Mesenchymal stem cell (in vitro differentiated cells and primary cell): ENCODE measurements around the gene CLIC4.

Experiments used
- DNase-seq: peaks from one replicate; pipeline ENCODE4 v3.0.0-alpha.2; 2013
- H2AFZ ChIP-seq: one replicate; pipeline ENCODE4 v1.6.1; 2013; ENCODE audit warnings: low read depth, mild to moderate bottlenecking, control low read depth, inconsistent platforms, low read length, moderate library complexity
- H2AK5ac ChIP-seq: 2 replicates; pipeline ENCODE4 v1.6.1; 2013; ENCODE audit warnings: low read length, moderate library complexity, mild to moderate bottlenecking, inconsistent platforms; ENCODE audit not compliant: severe bottlenecking
- H2BK120ac ChIP-seq: one replicate; pipeline ENCODE4 v1.6.1; 2013; ENCODE audit warnings: low read depth, mild to moderate bottlenecking, inconsistent platforms, low read length, moderate library complexity
- H2BK12ac ChIP-seq, 2 experiments: one replicate each; pipeline ENCODE4 v1.6.1; 2013; ENCODE audit warnings: inconsistent platforms in 2 of 2, low read length in 2 of 2, mild to moderate bottlenecking in 2 of 2, moderate library complexity in 2 of 2, control low read depth in 1 of 2
- H2BK15ac ChIP-seq: one replicate; pipeline ENCODE4 v1.6.1; 2013; ENCODE audit warnings: mild to moderate bottlenecking, low read depth, inconsistent platforms; ENCODE audit not compliant: poor library complexity, severe bottlenecking
- H2BK5ac ChIP-seq: 2 replicates; pipeline ENCODE4 v1.6.1; 2013; ENCODE audit warnings: low read depth, mild to moderate bottlenecking, low read length, control low read depth, inconsistent platforms; ENCODE audit not compliant: poor library complexity, severe bottlenecking
- H3K14ac ChIP-seq, 2 experiments: one replicate each; pipeline ENCODE4 v1.6.1; 2013; ENCODE audit warnings: inconsistent platforms in 2 of 2, low read length in 2 of 2, control low read depth in 1 of 2, mild to moderate bottlenecking in 1 of 2, moderate library complexity in 1 of 2
- H3K18ac ChIP-seq, 2 experiments: one replicate each; pipeline ENCODE4 v1.6.1; 2013; ENCODE audit warnings: inconsistent platforms in 2 of 2, low read length in 2 of 2, control low read depth in 1 of 2, low read depth in 1 of 2, mild to moderate bottlenecking in 1 of 2
- H3K23ac ChIP-seq, 2 experiments: one replicate each; pipeline ENCODE4 v1.6.1; 2013; ENCODE audit warnings: inconsistent platforms in 2 of 2, low read length in 2 of 2, mild to moderate bottlenecking in 2 of 2, moderate library complexity in 2 of 2, control low read depth in 1 of 2
- H3K27ac ChIP-seq: 2 replicates; pipeline ENCODE4 v1.5.1; 2013; ENCODE audit warnings: mild to moderate bottlenecking, moderate library complexity, low read length, control low read depth, inconsistent platforms; ENCODE audit not compliant: poor library complexity, severe bottlenecking
- H3K27me3 ChIP-seq, 2 experiments: 2 replicates each; pipeline versions ENCODE4 v1.6.1 to v1.7.0; 2013; ENCODE audit warnings: low read length in 2 of 2, mild to moderate bottlenecking in 2 of 2, moderate library complexity in 2 of 2, control low read depth in 1 of 2, inconsistent platforms in 1 of 2; ENCODE audit not compliant: control insufficient read depth in 1 of 2, insufficient read depth in 1 of 2
- H3K36me3 ChIP-seq, 2 experiments: 2 replicates each; pipeline versions ENCODE4 v1.6.1 to v1.7.0; 2013; ENCODE audit warnings: low read length in 2 of 2, control low read depth in 1 of 2, inconsistent platforms in 1 of 2, low read depth in 1 of 2, mild to moderate bottlenecking in 1 of 2; ENCODE audit not compliant: insufficient read depth in 2 of 2, control insufficient read depth in 1 of 2
- H3K4ac ChIP-seq, 2 experiments: one replicate each; pipeline ENCODE4 v1.6.1; 2013; ENCODE audit warnings: inconsistent platforms in 2 of 2, low read length in 2 of 2, mild to moderate bottlenecking in 2 of 2, moderate library complexity in 2 of 2, control low read depth in 1 of 2, low read depth in 1 of 2
- H3K4me1 ChIP-seq: 2 replicates; pipeline ENCODE4 v1.6.1; 2013; ENCODE audit warnings: low read depth, low read length, control low read depth; ENCODE audit not compliant: control insufficient read depth, insufficient read depth
- H3K4me2 ChIP-seq: 2 replicates; pipeline ENCODE4 v1.6.1; 2013; ENCODE audit warnings: low read length, mild to moderate bottlenecking, inconsistent platforms; ENCODE audit not compliant: poor library complexity, severe bottlenecking
- H3K4me3 ChIP-seq, 2 experiments: 2 replicates each; pipeline versions ENCODE4 v1.5.1 to v1.7.0; 2013; ENCODE audit warnings: low read length in 2 of 2, mild to moderate bottlenecking in 2 of 2, control low read depth in 1 of 2, low read depth in 1 of 2; ENCODE audit not compliant: insufficient read depth in 1 of 2
- H3K79me1 ChIP-seq: replicated peaks from 2 replicates; pipeline ENCODE4 v1.6.1; 2013; ENCODE audit warnings: mild to moderate bottlenecking, control low read depth, low read length, inconsistent platforms; ENCODE audit not compliant: poor library complexity, severe bottlenecking
- H3K9ac ChIP-seq: 2 replicates; pipeline ENCODE4 v1.7.0; 2013; ENCODE audit warnings: mild to moderate bottlenecking, low read length, moderate library complexity
- H3K9me3 ChIP-seq: 2 replicates; pipeline ENCODE4 v1.7.0; 2013; ENCODE audit warnings: mild to moderate bottlenecking, low read length; ENCODE audit not compliant: control insufficient read depth
- H4K8ac ChIP-seq: one replicate; pipeline ENCODE4 v1.6.1; 2013; ENCODE audit warnings: inconsistent platforms, mild to moderate bottlenecking, low read length, moderate library complexity
- H4K91ac ChIP-seq: one replicate; pipeline ENCODE4 v1.6.1; 2013; ENCODE audit warnings: mild to moderate bottlenecking, low read length, inconsistent platforms
- WGBS: methylation state at CpG from one replicate; pipeline ENCODE4 v1.1.7; 2013; ENCODE audit warnings: mixed read lengths; 5-methylcytosine and 5-hydroxymethylcytosine counted together

The CLIC4 gene

DNA sequence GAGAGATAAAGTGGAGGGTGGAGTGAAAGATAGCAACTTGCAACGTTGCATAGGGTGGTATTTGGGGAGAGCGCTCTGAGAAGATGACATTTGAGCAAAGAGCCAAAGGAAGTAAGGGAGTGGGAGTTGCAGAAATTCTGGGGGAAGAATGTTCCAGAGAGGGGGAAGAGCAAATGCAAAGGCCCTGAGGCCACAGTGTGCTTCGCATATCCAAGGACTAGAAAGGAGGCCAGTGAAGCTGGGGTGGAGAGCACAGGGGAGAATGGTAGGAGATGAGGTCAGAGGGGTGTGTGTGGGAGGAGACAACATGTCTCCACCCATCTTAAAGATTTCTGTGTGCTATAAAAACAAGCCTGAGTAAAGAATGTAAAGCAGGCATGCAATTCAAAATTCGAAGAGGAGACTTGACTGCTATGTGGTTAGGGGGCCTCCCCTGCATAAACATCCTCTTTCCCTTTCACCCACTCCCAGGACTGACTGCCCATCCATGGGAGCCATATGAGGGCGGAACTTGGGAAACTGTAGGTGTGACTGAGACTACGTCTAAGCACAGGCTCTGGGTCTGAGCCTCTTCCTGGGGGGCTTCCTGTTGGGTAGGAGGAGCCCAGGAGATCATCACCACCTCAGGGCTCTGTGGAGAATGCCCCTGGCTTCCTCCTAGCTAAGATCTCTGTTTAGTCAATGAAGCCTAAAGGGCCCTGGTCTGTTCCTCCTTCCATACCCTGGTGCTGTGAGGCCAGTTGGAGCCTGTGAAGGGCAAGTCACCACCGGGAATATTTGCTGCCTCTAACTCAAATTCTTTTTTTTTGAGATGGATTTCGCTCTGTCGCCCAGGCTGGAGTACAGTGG is 2.9 kb upstream of the CLIC4 start:
- no peak overlapping the region for H3K9ac ChIP-seq
- no peak overlapping the region for H2AFZ ChIP-seq
- peak overlapping the region; percentile 86 to 95 for H3K4ac ChIP-seq
- peak overlapping the region; percentile 21 for H3K4me2 ChIP-seq
- no peaks in the 10 kb centered on the region for H3K36me3 ChIP-seq
- no peak overlapping the region for H3K14ac ChIP-seq
- no peak overlapping the region for H3K23ac ChIP-seq
- peak overlapping the region; percentile 80 for H2AK5ac ChIP-seq
- H2BK15ac ChIP-seq: no peak overlapping the region
- peak overlapping the region; percentile 23 to 46 for H3K18ac ChIP-seq
- H3K9me3 ChIP-seq: no peaks in the 10 kb centered on the region
- H2BK12ac ChIP-seq: peak overlapping the region; percentile 22 to 90
- no peaks in the 10 kb centered on the region for H3K27me3 ChIP-seq
- H3K27ac ChIP-seq: peak overlapping the region; percentile 88
- no peak overlapping the region for H3K4me3 ChIP-seq
- H3K4me1 ChIP-seq: peaks cover 16% of the 10 kb centered on the region
- WGBS: 54% methylated on average over 8 of the region's 9 CpGs
- H3K79me1 ChIP-seq: no peaks in the 10 kb centered on the region
- peak overlapping the region; percentile 75 for H4K91ac ChIP-seq
- peak; percentile 87 for DNase-seq
- no peak overlapping the region for H2BK5ac ChIP-seq
- H4K8ac ChIP-seq: peak overlapping the region; percentile 72
- peak overlapping the region; percentile 94 for H2BK120ac ChIP-seq

DNA sequence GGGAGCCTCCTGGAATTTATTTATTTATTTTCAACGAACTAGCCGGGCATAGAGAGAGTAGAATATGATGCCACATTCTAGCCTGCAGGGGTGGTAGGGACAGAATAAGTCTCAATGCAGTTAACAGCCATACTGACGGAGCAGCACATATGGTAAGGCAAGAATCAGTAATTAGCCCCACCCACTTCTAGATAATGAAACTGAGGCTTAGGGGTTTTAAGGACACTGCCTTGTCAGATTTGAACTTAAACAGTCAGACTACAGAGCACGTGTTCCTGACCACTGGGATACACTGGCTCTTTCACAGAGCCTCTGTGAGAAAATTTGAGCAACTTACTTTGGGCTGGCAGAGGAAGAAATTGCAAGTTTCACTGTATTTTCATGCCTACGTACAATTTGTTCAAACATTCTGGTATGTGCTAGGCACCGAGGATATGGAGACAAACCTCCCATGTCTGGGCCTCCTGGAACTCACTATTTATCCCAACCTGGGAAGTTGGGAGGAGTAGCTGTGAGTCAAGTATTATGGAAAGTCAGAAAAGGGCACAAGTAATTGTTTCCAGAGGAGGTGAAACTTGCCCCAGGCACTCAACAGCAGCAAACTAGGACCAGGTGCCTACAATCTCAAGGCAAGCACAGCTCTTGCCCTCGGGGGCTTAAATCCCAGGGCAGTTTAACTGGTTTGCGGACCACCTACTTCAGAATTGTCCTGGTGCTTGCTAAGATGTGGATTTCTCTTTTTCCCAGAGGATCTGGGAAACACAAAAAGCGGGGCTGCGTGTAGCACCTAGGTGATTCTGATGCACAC is 1.6 kb upstream of the CLIC4 start:
- Histone ChIP-seq H3K9me3 (no peaks in the 10 kb centered on the region), H3K9ac (peak overlapping the region; percentile 73), H3K27ac (peak overlapping the region; percentile 49), H3K4me3 (peak overlapping the region in 1 of 2 experiments; percentile 60), H4K91ac (peak overlapping the region; percentile 44), H3K36me3 (no peaks in the 10 kb centered on the region), H2BK12ac (peak overlapping the region; percentile 31 to 94), H2AK5ac (peak overlapping the region; percentile 66), H2BK5ac (no peak overlapping the region), H2BK15ac (no peak overlapping the region), H2BK120ac (peak overlapping the region; percentile 50), H3K4ac (peak overlapping the region; percentile 16 to 57), H4K8ac (no peak overlapping the region), H3K23ac (no peak overlapping the region), H2AFZ (no peak overlapping the region), H3K18ac (peak overlapping the region; percentile 74 to 86), H3K4me2 (no peak overlapping the region), H3K14ac (no peak overlapping the region), H3K27me3 (no peaks in the 10 kb centered on the region), H3K4me1 (peaks cover 21% of the 10 kb centered on the region), H3K79me1 (no peaks in the 10 kb centered on the region)
- DNase-seq: peak; percentile 96
- 37% methylated on average over 9 of the region's 10 CpGs for WGBS

DNA sequence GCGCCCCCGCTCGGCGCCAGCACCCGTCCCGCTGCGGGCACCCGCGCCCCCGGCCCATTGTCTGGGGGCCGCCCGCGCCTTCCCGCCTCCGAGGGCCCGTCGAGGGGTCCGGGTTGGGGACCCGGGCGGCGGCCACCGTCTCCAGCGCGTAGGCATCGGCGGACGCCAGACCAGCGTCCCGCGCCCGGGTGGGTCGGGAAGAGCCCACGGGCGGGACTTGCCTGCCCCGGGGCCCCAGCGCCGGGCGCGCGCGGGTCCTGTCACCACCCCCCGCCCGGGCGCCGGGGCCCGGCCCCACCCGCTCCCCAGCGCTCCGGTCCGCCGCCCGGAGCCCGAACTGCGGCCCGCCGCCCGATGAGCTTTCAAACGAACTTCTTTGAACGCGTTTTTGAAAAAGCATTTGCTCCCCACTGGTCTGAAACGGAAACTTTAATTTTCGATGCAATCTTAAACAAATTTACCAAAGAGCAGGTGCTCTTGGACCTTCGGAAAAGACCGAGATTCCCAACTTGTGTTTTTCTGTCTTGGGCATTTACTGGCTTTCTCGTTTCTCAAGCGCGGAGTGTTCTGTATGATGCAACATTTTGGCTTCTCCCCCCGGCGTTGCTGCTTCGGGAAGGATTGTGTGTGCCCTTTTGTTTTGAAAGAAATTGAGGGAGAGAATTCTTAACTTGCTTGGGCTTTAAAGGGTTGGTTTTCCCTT is 615 bp downstream of the CLIC4 start:
- H2BK120ac ChIP-seq: peak overlapping the region; percentile 88
- peak overlapping the region; percentile 89 for H4K91ac ChIP-seq
- peak overlapping the region; percentile 67 for H2BK15ac ChIP-seq
- H3K4me3 ChIP-seq: peak overlapping the region; percentile 88 to 96
- peak overlapping the region; percentile 91 to 99 for H3K18ac ChIP-seq
- peak overlapping the region; percentile 77 to 87 for H3K4ac ChIP-seq
- no peaks in the 10 kb centered on the region for H3K27me3 ChIP-seq
- under 1% methylated on average over 51 of the region's 70 CpGs for WGBS
- H2BK12ac ChIP-seq: no peak overlapping the region
- H3K36me3 ChIP-seq: peaks cover 7 to 10% of the 10 kb centered on the region in 2 experiments
- H2BK5ac ChIP-seq: peak overlapping the region; percentile 84
- H3K14ac ChIP-seq: peak overlapping the region; percentile 86 to 87
- no peak overlapping the region for H4K8ac ChIP-seq
- peak overlapping the region; percentile 98 for H3K9ac ChIP-seq
- peak overlapping the region; percentile 84 for H3K27ac ChIP-seq
- H3K79me1 ChIP-seq: no peaks in the 10 kb centered on the region
- no peak overlapping the region for H2AK5ac ChIP-seq
- H3K9me3 ChIP-seq: no peaks in the 10 kb centered on the region
- no peak overlapping the region for H2AFZ ChIP-seq
- peak overlapping the region; percentile 47 for H3K4me2 ChIP-seq
- H3K4me1 ChIP-seq: peaks cover 27% of the 10 kb centered on the region
- H3K23ac ChIP-seq: peak overlapping the region in 1 of 2 experiments; percentile 93
- DNase-seq: peak; percentile 88
